Activated gamma-delta T cell treated with Interleukin-2 at 50 U/mL for 16 hours (primary cell): Measurements from ENCODE around the gene KCTD16.

Source experiments
- DNase-seq: peaks from one replicate; pipeline ENCODE4 v3.0.0-alpha.2; 2020

The KCTD16 gene

DNA sequence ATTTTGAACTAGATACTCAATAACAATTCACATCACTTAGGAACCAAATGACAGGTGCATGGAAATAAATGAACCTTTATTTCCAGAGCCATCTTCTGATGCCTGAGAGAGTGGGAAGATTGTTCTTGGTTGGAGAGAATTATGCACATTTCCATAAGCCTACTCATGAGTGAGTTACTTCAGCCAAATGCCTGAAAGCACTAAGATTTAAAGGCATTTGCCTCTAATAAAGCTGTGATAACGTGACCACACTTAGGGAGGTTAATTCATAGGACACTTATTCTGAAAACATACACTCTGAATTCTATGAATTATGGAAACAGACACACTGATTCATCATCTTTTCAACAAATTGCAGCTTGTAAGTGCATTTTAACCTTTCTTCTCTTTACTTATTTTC, 40.0 kb downstream of the KCTD16 start:
- DNase-seq = no peak

DNA sequence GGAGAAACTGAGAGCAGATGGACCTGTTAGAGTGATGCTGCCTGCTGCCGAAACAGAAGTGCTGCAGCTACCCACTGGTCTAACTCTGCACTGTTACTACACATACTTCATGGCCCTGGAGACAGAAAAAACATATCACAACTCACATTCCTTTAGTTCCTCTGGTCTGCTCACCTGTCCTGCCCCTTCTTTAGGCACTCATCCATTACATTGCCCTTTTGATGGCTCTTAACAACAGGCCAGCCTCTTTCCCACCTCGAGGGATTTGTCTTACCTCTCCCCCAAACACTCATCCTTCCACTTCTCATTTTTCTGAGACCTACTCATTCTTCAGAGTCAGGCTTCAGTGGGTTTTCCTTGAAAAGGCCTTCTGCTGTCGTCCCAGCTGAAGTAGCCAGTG, 49.2 kb downstream of the KCTD16 start:
- no peak for DNase-seq

DNA sequence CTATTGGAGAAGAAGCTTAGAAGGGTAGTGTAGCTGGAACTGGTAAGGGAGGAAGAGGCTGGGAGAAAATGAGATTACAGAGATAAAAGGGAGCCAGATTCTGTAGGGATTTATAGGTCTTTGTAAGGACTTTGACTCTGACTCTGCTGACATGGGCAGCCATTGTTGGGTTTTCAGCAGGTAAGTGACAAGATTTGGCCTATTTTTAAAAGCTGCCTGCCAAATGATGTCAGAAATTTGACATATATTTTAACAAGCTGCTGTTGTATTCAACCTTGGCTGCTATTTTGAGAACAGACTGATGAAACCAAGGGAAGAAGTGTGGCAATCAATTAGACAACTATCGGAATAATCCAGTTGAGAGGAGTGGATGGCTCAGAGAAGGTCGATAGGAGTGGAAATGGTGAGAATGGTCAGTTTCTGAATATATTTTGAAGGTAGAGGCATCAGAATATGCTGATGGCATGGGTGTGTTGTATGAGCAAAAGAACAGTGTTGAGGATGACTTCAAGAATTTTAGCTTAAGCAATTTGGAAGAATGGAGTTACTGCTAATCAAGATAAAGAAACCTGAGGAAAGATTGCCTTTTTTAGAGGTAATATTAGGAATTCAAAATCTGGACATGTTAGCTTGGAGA, 56.8 kb downstream of the KCTD16 start:
- DNase-seq = no peak

GRCh38 chr5:144230806-144231205, 60.1 kb downstream of the KCTD16 start:
- DNase-seq = no peak

GRCh38 chr5:144232285-144232684, 61.6 kb downstream of the KCTD16 start:
- DNase-seq = no peak

DNA sequence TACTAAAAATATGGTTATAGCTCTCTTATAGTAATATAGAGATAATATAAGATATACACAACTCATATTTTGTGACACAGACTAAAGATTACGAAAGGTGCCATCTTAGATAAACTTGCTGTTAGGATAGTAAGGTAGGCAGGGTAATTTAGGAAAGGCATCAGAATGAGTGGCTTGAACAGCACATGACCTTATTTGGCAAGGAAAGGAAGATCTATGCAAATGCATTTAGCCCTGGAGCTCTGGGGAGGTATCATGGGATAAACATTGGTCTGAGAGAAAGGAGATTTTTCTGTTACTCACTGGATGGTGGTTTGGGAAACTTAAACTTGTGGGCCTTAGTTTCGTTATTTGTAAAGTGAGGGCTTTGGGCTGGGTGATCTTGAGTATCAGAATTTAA, 65.8 kb downstream of the KCTD16 start:
- no peak for DNase-seq

DNA sequence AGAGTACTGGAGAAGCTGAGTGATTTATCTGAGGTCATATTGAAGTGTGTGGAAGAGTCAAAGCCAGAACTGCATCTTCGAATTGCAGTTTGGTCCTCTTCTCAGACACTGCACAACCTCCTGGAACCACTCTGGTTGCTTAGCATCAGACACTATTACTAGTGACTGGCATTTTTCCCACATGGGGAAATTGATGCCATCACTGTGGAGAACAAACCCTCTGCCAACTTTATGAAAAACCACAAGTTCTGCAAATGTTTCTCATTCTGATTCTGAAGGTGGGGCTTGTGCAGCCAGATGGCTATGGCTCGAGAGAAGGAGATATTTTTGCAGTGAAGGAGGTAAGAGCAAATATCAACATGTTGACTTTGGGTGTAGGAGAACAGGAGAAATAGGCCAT, 67.2 kb downstream of the KCTD16 start:
- DNase-seq = no peak

GRCh38 chr5:144247131-144247530, 76.5 kb downstream of the KCTD16 start:
- no peak for DNase-seq

DNA sequence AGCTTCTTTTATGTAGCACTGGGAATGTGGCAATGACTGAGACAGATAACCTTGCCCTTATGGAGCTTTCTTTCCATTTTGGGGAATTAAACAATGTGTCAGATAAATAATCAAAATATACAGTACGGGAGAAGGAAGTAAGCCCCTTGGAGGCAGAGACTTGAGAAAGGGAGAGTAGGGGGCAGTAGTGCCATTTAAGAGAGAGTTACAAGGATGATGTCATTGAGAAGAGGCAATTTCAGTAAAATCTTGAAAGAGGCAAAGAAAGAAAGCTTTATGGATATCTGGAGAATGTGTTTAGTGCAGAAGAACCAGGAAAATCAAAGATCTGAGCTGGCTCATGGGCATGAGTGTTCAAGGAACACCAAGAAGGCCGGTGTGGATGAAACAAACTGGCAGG, 77.3 kb downstream of the KCTD16 start:
- DNase-seq = no peak

- no peak for DNase-seq
Observed at GRCh38 chr5:144249755-144250464, 79.2 kb downstream of the KCTD16 start.

DNA sequence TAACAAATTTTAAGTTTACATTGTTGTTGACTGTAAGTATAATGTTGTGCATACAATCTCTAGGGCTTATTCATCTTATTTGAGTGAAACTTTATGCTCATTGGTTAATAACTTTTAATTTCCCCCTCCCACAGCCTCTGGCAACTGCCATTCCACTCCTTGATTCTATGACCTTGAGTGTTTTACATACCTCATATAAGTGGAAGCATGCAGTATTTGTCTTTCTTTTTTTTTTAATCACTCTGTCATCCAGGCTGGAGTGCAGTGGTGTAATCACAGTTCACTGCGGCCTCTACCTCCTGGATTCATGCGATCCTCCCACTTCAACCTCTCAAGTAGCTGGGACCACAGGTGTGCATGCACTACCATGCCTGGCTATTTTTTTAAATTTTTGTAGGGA, 83.9 kb downstream of the KCTD16 start:
- no peak for DNase-seq

DNA sequence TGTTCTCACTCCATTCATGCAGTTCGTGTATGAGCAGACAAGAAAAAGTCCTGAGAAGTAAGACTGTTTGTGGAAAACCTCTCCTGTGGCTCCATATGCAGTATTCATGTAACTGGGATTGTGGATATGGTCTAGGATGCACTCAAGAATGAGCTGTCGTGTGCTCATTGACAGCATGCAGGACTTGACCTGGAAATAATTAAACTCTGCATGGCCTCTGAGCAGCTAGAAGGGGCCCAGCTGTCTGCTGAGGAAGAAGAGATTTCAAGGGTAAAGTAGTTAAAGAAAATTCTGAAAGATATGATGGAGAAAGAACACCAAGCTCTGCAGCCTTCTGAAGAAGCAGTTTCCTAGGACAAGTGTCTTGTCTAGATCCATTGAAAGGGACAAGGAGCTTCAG, 89.4 kb downstream of the KCTD16 start:
- DNase-seq = no peak

DNA sequence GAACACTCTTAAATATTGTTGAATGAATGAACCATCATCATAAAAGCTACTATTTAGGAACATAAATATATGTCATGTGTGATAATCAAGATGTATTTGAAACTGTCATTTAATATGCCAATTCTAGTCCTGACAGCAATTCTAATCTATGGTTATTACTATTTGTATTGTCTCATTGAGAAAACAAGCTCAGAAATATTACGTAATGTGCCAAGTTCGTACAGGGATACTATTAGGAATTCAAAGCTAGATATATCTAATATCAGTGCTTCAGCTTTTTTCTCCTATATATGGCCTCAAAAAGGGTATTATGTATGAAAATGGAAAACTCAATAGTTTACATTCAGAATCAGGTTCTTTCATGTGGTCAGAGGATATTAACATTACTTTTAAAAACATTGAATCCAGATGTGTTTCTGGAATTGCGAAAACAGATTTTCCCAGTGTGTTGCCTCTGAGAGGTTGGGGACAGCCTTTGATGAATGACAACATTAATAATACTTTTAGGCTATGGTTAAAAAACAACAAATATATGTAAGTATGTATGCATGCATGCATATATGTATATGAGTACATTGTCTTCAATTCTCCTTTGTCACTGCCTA, 95.1 kb downstream of the KCTD16 start:
- no peak for DNase-seq

GRCh38 chr5:144267961-144268513, 97.4 kb downstream of the KCTD16 start:
- DNase-seq = no peak

DNA sequence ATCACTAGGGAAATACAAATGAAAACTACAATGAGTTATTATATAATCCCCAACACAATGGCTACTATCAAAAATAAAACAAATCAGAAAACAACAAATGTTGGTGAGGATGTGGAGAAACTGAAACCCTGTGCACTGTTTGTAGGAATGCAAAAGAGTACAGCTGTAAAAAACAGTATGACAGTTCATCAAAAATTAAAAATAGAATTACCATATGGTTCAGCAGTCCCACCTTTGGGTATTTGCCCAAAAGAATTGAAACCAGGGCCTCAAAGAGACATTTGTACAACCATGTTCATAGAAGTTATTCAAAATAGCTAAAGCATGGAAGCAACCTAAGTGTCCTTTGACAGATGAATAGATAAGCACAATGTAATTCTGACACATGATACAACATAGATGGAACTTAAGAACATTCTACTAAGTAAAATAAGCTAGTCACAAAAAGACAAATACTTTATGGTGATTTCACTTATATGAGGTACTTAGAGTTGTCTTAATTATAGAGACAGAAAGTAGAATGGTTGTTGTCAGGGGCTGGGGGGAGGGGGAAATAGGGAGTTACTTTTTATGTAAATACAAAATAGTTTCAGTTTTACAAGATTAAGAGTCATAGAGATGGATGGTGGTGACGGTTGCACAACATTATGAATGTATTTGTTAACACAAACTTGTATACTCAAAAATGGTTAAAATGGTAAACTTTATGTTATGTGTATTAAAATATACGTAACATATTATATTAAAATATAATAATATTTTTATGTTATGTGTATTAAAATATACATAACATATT, 102.8 kb downstream of the KCTD16 start:
- DNase-seq = no peak

GRCh38 chr5:144275329-144275728, 104.7 kb downstream of the KCTD16 start:
- no peak for DNase-seq

DNA sequence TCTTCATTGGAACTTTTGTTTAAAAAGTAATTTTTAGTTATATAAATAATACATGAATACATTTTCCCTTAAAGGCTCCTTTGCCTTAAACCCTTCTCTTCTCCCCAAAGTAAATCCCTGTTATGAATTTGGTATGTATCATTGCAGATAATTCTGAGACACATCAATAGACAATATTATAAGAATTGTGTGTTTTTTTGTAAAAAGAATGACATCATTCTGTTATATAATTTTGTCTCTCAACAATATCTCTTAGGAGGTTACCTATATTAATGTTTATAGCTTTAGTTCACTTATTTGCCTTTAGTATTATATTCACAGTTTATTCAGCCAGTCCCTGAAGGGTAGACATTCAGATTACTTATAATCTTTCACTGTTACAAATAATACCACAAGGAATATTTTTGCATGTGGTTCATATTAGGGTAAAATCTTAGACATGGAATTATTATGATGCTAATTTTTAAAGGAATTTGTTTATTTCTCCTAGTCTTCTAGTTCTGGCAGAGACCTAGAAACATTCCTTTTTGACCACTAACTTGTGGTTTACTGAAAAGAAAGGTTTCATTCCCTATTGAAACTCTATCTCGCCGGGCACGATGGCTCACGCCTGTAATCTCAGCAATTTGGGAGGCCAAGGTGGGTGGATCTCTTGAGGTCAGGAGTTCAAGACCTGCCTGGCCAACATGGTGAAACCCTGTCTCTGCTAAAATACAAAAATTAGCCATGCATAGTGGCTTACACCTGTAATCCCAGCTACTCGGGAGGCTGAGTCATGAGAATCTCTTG, 105.6 kb downstream of the KCTD16 start:
- DNase-seq = no peak

DNA sequence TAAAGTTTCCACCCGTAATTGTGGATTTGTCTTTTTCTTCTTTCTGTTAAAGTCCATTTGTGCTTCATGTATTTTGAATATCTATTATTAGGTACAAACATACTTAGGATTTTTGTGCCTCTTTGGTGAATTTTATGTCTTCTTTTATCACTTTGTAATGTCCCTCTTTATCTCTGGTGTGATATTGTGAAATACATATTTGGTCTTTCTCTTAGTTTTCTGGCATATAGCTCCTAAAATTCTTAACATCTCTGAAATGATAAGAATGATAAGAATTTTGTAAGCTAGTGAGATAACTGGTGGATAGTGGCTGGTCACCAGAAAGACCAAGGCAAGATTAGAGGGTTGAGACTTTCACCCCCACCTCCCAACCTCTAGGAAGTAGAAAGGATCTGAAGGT, 111.1 kb downstream of the KCTD16 start:
- no peak for DNase-seq

DNA sequence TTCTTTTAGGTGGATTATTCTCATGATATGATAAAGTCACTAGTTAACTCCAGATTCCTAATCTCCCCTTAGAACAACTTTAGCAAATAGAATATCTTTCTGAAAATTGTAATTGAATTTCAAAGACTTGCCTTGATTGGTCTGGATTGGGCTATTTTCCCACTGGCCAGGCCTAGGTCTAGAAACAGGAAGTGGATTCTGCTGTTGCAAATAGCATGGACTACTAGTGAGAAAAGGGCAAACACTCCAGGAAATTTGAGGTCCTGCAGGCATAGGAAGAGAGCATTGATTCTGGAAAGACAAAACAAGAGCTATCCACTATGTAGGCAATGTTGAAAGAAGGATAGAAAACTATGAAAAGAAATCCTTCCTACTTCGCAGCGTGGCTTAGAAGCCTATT, 113.4 kb downstream of the KCTD16 start:
- no peak for DNase-seq

- DNase-seq = no peak
Observed at GRCh38 chr5:144284931-144285502, 114.3 kb downstream of the KCTD16 start.

DNA sequence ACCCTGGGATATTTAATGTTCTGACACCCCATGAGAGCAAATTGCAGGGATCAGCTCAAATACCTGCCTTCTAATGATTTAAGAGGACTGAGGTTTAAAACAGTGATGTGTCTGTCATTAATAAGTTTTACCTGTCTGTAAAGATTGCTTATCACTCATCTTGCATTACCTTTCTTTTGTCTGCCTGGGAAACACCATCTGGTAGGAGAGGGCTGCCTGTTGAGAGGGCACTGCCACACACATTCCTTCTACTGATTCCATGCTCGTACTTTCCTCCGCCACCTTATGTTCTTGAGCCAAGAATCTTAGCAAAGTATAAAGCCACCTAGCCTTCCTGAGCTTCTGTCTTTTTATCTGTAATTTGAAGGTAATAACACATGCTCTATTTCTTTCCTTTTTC, 118.6 kb downstream of the KCTD16 start:
- DNase-seq = no peak

- no peak for DNase-seq
Observed at GRCh38 chr5:144292029-144292428, 121.4 kb downstream of the KCTD16 start.
